Aorta (tissue), 5 donors: Measurements from ENCODE around the gene PLEKHA7. TPM values are rescaled to one million over a fixed set of nuclear protein-coding genes. Genes with fewer than 3 reads are reported as not detected.

Source experiments
- ATAC-seq: fragments of 200-7000 bp; cut with Tn5 transposase; one replicate; pipeline ENCODE4 v1.9.1; 2022; ENCODE audit warnings: moderate library complexity; ENCODE audit not compliant: low FRiP score
- DNase-seq, 2 donors: peaks; one replicate each; pipeline ENCODE4 v3.0.0-alpha.2; 2020
- H3K27ac ChIP-seq, 2 donors: one replicate each; pipeline ENCODE4 v1.5.1; 2013; ENCODE audit warnings: low read length in 2 of 2, mild to moderate bottlenecking in 2 of 2, moderate library complexity in 2 of 2, control low read depth in 1 of 2, inconsistent platforms in 1 of 2, low read depth in 1 of 2
- H3K27me3 ChIP-seq, 2 donors: one replicate each; pipeline ENCODE4 v1.6.1; 2013; ENCODE audit warnings: control low read depth in 1 of 2, low read length in 1 of 2, mild to moderate bottlenecking in 1 of 2, moderate library complexity in 1 of 2; ENCODE audit not compliant: insufficient read depth in 2 of 2, control insufficient read depth in 1 of 2
- H3K36me3 ChIP-seq, 2 donors: one replicate each; pipeline ENCODE4 v1.6.1; 2013; ENCODE audit warnings: control low read depth in 1 of 2, low read length in 1 of 2, mild to moderate bottlenecking in 1 of 2; ENCODE audit not compliant: insufficient read depth in 2 of 2, control insufficient read depth in 1 of 2
- H3K4me1 ChIP-seq, 2 donors: one replicate each; pipeline ENCODE4 v1.6.1; 2013; ENCODE audit warnings: low read length in 2 of 2, control low read depth in 1 of 2, mild to moderate bottlenecking in 1 of 2, moderate library complexity in 1 of 2; ENCODE audit not compliant: insufficient read depth in 2 of 2, control insufficient read depth in 1 of 2
- H3K4me3 ChIP-seq, 2 donors: one replicate each; pipeline ENCODE4 v1.5.1; 2013; ENCODE audit warnings: low read length in 2 of 2, control low read depth in 1 of 2, mild to moderate bottlenecking in 1 of 2
- H3K9me3 ChIP-seq: one replicate; pipeline ENCODE4 v1.6.1; 2013; ENCODE audit warnings: mild to moderate bottlenecking, low read length; ENCODE audit not compliant: control insufficient read depth
- WGBS, 2 donors: extraction: QIAGEN DNeasy Blood & Tissue Kit; methylation state at CpG; one replicate each; pipeline ENCODE4 v1.1.7; 2013; 5-methylcytosine and 5-hydroxymethylcytosine counted together
- intact Hi-C, 2 donors: fragments of 100-400 bp; cut with DNase I; formaldehyde crosslinking; loops; one replicate each; pipeline versions ENCODE4 v1.14.2 to v1.15.0; 2022
- polyA plus RNA-seq, 2 donors: library from polyadenylated mRNA; stranded (reverse); fragments of 200-250 nt; gene quantifications; one replicate each; pipeline ENCODE4 v1.2.3, GENCODE V29; 2013
- total RNA-seq, 2 donors: library from RNA; stranded (reverse); fragmentation: NEBNext Ultra II Directional; extraction: Animal tissue kit (Norgen Biotek cat#: 25700); gene quantifications; one replicate each; pipeline ENCODE4 v1.2.1, GENCODE V29; 2021
- donor health status: healthy with polysubstance abuse.
- donor health status: Bipolar disorder and iron deficiency.
- donor health status: DM: no; HTN: no; CAD: no.
- donor health status: DM: no; HTN: no; CAD: no.
- donor health status: DM: yes; HTN: yes; CAD: no.

Gene PLEKHA7
- total and polyA plus RNA-seq, 4 donors: 5.9 to 17.1 (median 11.9) TPM

- Histone ChIP-seq H3K27me3 (no peaks in the 10 kb centered on the region), H3K36me3 (no peaks in the 10 kb centered on the region), H3K4me3 (no peak overlapping the region), H3K27ac (no peak overlapping the region), H3K4me1 (no peaks in the 10 kb centered on the region), H3K9me3 (no peaks in the 10 kb centered on the region)
- peak in 1 of 2 donors; percentile 50 for DNase-seq
- WGBS, 2 donors: 37 to 38% methylated on average over 8 of the region's 8 CpGs
- peak; percentile 59 for ATAC-seq
- intact Hi-C loops: loop anchor here in 1 of 2 donors (5.0 kb wide), 1 partner anchor 94 kb away; no protein-coding TSS in a partner anchor
Observed at GRCh38 chr11:16881074-16881709, 133.0 kb downstream of the PLEKHA7 start.

GRCh38 chr11:16880184-16880801 is 133.9 kb downstream of the PLEKHA7 start:
- DNase-seq: no peak
- no peak overlapping the region for H3K27ac ChIP-seq
- H3K27me3 ChIP-seq: no peaks in the 10 kb centered on the region
- H3K36me3 ChIP-seq: no peaks in the 10 kb centered on the region
- ATAC-seq: no peak
- 75 to 85% methylated on average over 7 of the region's 7 CpGs for WGBS, 2 donors
- H3K4me1 ChIP-seq: no peaks in the 10 kb centered on the region
- no peaks in the 10 kb centered on the region for H3K9me3 ChIP-seq
- intact Hi-C loops: loop anchor here in 1 of 2 donors (5.0 kb wide), 1 partner anchor 93 kb away; no protein-coding TSS in a partner anchor
- no peak overlapping the region for H3K4me3 ChIP-seq

GRCh38 chr11:16879690-16880089 is 134.5 kb downstream of the PLEKHA7 start:
- no peak overlapping the region for H3K4me3 ChIP-seq
- 87% methylated on average over 2 of the region's 2 CpGs for WGBS, 2 donors
- no peaks in the 10 kb centered on the region for H3K36me3 ChIP-seq
- ATAC-seq (no peak), DNase-seq (no peak)
- no peak overlapping the region for H3K27ac ChIP-seq
- intact Hi-C loops: loop anchor here in 1 of 2 donors (5.0 kb wide), 1 partner anchor 92 kb away; no protein-coding TSS in a partner anchor
- H3K4me1 ChIP-seq: no peaks in the 10 kb centered on the region
- no peaks in the 10 kb centered on the region for H3K27me3 ChIP-seq
- H3K9me3 ChIP-seq: no peaks in the 10 kb centered on the region

GRCh38 chr11:16876837-16877236 is 137.4 kb downstream of the PLEKHA7 start:
- no peak overlapping the region for H3K4me3 ChIP-seq
- no peaks in the 10 kb centered on the region for H3K4me1 ChIP-seq
- no peaks in the 10 kb centered on the region for H3K27me3 ChIP-seq
- ATAC-seq (no peak), DNase-seq (no peak)
- no peaks in the 10 kb centered on the region for H3K9me3 ChIP-seq
- H3K27ac ChIP-seq: no peak overlapping the region
- WGBS, 2 donors: 87 to 90% methylated on average over 3 of the region's 3 CpGs
- intact Hi-C loops: no loop called here
- no peaks in the 10 kb centered on the region for H3K36me3 ChIP-seq

GRCh38 chr11:16876053-16876752 is 138.0 kb downstream of the PLEKHA7 start:
- H3K4me1 ChIP-seq: no peaks in the 10 kb centered on the region
- H3K36me3 ChIP-seq: no peaks in the 10 kb centered on the region
- H3K9me3 ChIP-seq: no peaks in the 10 kb centered on the region
- DNase-seq (no peak), ATAC-seq (no peak)
- no peak overlapping the region for H3K4me3 ChIP-seq
- 94 to 96% methylated on average over 5 of the region's 5 CpGs for WGBS, 2 donors
- H3K27ac ChIP-seq: no peak overlapping the region
- no peaks in the 10 kb centered on the region for H3K27me3 ChIP-seq
- intact Hi-C loops: no loop called here

- ATAC-seq (no peak), DNase-seq (no peak)
- 96 to 99% methylated on average over 4 of the region's 4 CpGs for WGBS, 2 donors
- H3K4me1 ChIP-seq: no peaks in the 10 kb centered on the region
- H3K4me3 ChIP-seq: no peak overlapping the region
- no peaks in the 10 kb centered on the region for H3K9me3 ChIP-seq
- H3K27ac ChIP-seq: no peak overlapping the region
- intact Hi-C loops: no loop called here
- no peaks in the 10 kb centered on the region for H3K27me3 ChIP-seq
- no peaks in the 10 kb centered on the region for H3K36me3 ChIP-seq
Observed at GRCh38 chr11:16874275-16874975, 139.8 kb downstream of the PLEKHA7 start.

GRCh38 chr11:16873289-16873688 is 140.9 kb downstream of the PLEKHA7 start:
- no peak overlapping the region for H3K27ac ChIP-seq
- intact Hi-C loops: no loop called here
- ATAC-seq (no peak), DNase-seq (no peak)
- no peaks in the 10 kb centered on the region for H3K27me3 ChIP-seq
- no peaks in the 10 kb centered on the region for H3K4me1 ChIP-seq
- H3K36me3 ChIP-seq: peaks cover 0 to under 1% of the 10 kb centered on the region in 2 donors
- 4 to 5% methylated on average over 2 of the region's 2 CpGs for WGBS, 2 donors
- no peaks in the 10 kb centered on the region for H3K9me3 ChIP-seq
- no peak overlapping the region for H3K4me3 ChIP-seq

- WGBS, 2 donors: 76 to 88% methylated on average over 5 of the region's 5 CpGs
- no peak overlapping the region for H3K4me3 ChIP-seq
- no peaks in the 10 kb centered on the region for H3K4me1 ChIP-seq
- DNase-seq (no peak), ATAC-seq (no peak)
- no peaks in the 10 kb centered on the region for H3K9me3 ChIP-seq
- H3K36me3 ChIP-seq: peaks cover 0 to 1% of the 10 kb centered on the region in 2 donors
- no peaks in the 10 kb centered on the region for H3K27me3 ChIP-seq
- no peak overlapping the region for H3K27ac ChIP-seq
- intact Hi-C loops: no loop called here
Observed at GRCh38 chr11:16871368-16871767, 142.8 kb downstream of the PLEKHA7 start.
